IPS-20b (cell line): ENCODE data around the gene GPATCH2.

ENCODE experiments used
- H3K27ac ChIP-seq: one replicate; pipeline ENCODE4 v1.5.1; 2013; ENCODE audit warnings: low read length
- H3K27me3 ChIP-seq: 2 replicates; pipeline ENCODE4 v1.6.1; 2013; ENCODE audit warnings: mild to moderate bottlenecking, low read length, inconsistent platforms; ENCODE audit not compliant: insufficient read depth
- H3K36me3 ChIP-seq: 2 replicates; pipeline ENCODE4 v1.6.1; 2013; ENCODE audit warnings: low read depth, mild to moderate bottlenecking, inconsistent platforms, low read length, moderate library complexity; ENCODE audit not compliant: insufficient read depth
- H3K4me1 ChIP-seq: 2 replicates; pipeline ENCODE4 v1.6.1; 2013; ENCODE audit warnings: mild to moderate bottlenecking, control low read depth, inconsistent platforms, low read length, moderate library complexity; ENCODE audit not compliant: insufficient read depth
- H3K4me3 ChIP-seq: 2 replicates; pipeline ENCODE4 v1.5.1; 2013; ENCODE audit warnings: mild to moderate bottlenecking, low read length, inconsistent platforms
- H3K9ac ChIP-seq: 2 replicates; pipeline ENCODE4 v1.6.1; 2013; ENCODE audit warnings: low read depth, mild to moderate bottlenecking, inconsistent platforms, low read length, moderate library complexity
- H3K9me3 ChIP-seq: 2 replicates; pipeline ENCODE4 v1.6.1; 2013; ENCODE audit warnings: mild to moderate bottlenecking, low read depth, low read length, inconsistent platforms; ENCODE audit not compliant: insufficient read depth

GPATCH2 gene

GRCh38 chr1:217432339-217432738 lies 198.6 kb downstream of the GPATCH2 start:
- Histone ChIP-seq H3K36me3 (no peaks in the 10 kb centered on the region), H3K9ac (no peak overlapping the region), H3K9me3 (no peaks in the 10 kb centered on the region), H3K4me1 (peaks cover 9% of the 10 kb centered on the region; the same call in 1 of the 2 replicates), H3K4me3 (no peak overlapping the region), H3K27me3 (no peaks in the 10 kb centered on the region), H3K27ac (no peak overlapping the region)

GRCh38 chr1:217431395-217431794 lies 199.5 kb downstream of the GPATCH2 start:
- H3K9me3 ChIP-seq: no peaks in the 10 kb centered on the region
- H3K9ac ChIP-seq: no peak overlapping the region
- peaks cover 9% of the 10 kb centered on the region; the same call in 1 of the 2 replicates for H3K4me1 ChIP-seq
- H3K36me3 ChIP-seq: no peaks in the 10 kb centered on the region
- no peak overlapping the region for H3K27ac ChIP-seq
- H3K27me3 ChIP-seq: no peaks in the 10 kb centered on the region
- 0 out of 2 replicates have a peak overlapping the region, but pooled peaks have one; percentile 15 for H3K4me3 ChIP-seq

GRCh38 chr1:217425422-217425821 lies 205.5 kb downstream of the GPATCH2 start:
- Histone ChIP-seq H3K4me3 (no peak overlapping the region), H3K4me1 (no peaks in the 10 kb centered on the region), H3K27ac (no peak overlapping the region), H3K9me3 (no peaks in the 10 kb centered on the region), H3K36me3 (no peaks in the 10 kb centered on the region), H3K9ac (no peak overlapping the region), H3K27me3 (no peaks in the 10 kb centered on the region)

- Histone ChIP-seq H3K9me3 (no peaks in the 10 kb centered on the region), H3K27ac (no peak overlapping the region), H3K27me3 (no peaks in the 10 kb centered on the region), H3K36me3 (no peaks in the 10 kb centered on the region), H3K4me1 (no peaks in the 10 kb centered on the region), H3K9ac (no peak overlapping the region), H3K4me3 (no peak overlapping the region)
Measured at GRCh38 chr1:217419194-217419551, 211.7 kb downstream of the GPATCH2 start.

- Histone ChIP-seq H3K36me3 (no peaks in the 10 kb centered on the region), H3K4me1 (no peaks in the 10 kb centered on the region), H3K27me3 (no peaks in the 10 kb centered on the region), H3K9me3 (no peaks in the 10 kb centered on the region), H3K4me3 (no peak overlapping the region), H3K9ac (no peak overlapping the region), H3K27ac (no peak overlapping the region)
Measured at GRCh38 chr1:217418269-217419193, 212.4 kb downstream of the GPATCH2 start.

GRCh38 chr1:217417363-217417762 lies 213.5 kb downstream of the GPATCH2 start:
- no peaks in the 10 kb centered on the region for H3K27me3 ChIP-seq
- no peaks in the 10 kb centered on the region for H3K36me3 ChIP-seq
- H3K4me1 ChIP-seq: no peaks in the 10 kb centered on the region
- H3K4me3 ChIP-seq: no peak overlapping the region
- H3K27ac ChIP-seq: no peak overlapping the region
- H3K9ac ChIP-seq: no peak overlapping the region
- H3K9me3 ChIP-seq: no peaks in the 10 kb centered on the region

GRCh38 chr1:217407534-217408001 lies 223.3 kb downstream of the GPATCH2 start:
- no peak overlapping the region for H3K27ac ChIP-seq
- no peaks in the 10 kb centered on the region for H3K36me3 ChIP-seq
- H3K9me3 ChIP-seq: no peaks in the 10 kb centered on the region
- H3K9ac ChIP-seq: no peak overlapping the region
- no peak overlapping the region for H3K4me3 ChIP-seq
- H3K4me1 ChIP-seq: no peaks in the 10 kb centered on the region
- no peaks in the 10 kb centered on the region for H3K27me3 ChIP-seq

GRCh38 chr1:217403026-217403720 lies 227.7 kb downstream of the GPATCH2 start:
- Histone ChIP-seq H3K4me3 (no peak overlapping the region), H3K36me3 (no peaks in the 10 kb centered on the region), H3K9me3 (no peaks in the 10 kb centered on the region), H3K27ac (no peak overlapping the region), H3K9ac (no peak overlapping the region), H3K4me1 (no peaks in the 10 kb centered on the region), H3K27me3 (no peaks in the 10 kb centered on the region)

- H3K27ac ChIP-seq: no peak overlapping the region
- H3K4me3 ChIP-seq: no peak overlapping the region
- no peaks in the 10 kb centered on the region for H3K27me3 ChIP-seq
Measured at GRCh38 chr1:217402301-217402700, 228.6 kb downstream of the GPATCH2 start.

GRCh38 chr1:217393896-217394295 lies 237.0 kb downstream of the GPATCH2 start:
- Histone ChIP-seq H3K4me3 (no peak overlapping the region), H3K27ac (no peak overlapping the region), H3K27me3 (no peaks in the 10 kb centered on the region), H3K9me3 (no peaks in the 10 kb centered on the region), H3K9ac (no peak overlapping the region), H3K4me1 (no peaks in the 10 kb centered on the region), H3K36me3 (no peaks in the 10 kb centered on the region)

More at GRCh38 chr1:217402301-217402700, 228.6 kb downstream of the GPATCH2 start:
- Histone ChIP-seq H3K9me3 (no peaks in the 10 kb centered on the region), H3K36me3 (no peaks in the 10 kb centered on the region), H3K9ac (no peak overlapping the region), H3K4me1 (no peaks in the 10 kb centered on the region)

- H3K27ac ChIP-seq: no peak overlapping the region
- H3K27me3 ChIP-seq: no peaks in the 10 kb centered on the region
- no peaks in the 10 kb centered on the region for H3K9me3 ChIP-seq
- no peaks in the 10 kb centered on the region for H3K4me1 ChIP-seq
- H3K36me3 ChIP-seq: no peaks in the 10 kb centered on the region
- H3K9ac ChIP-seq: no peak overlapping the region
- no peak overlapping the region for H3K4me3 ChIP-seq
Measured at GRCh38 chr1:217392441-217392840, 238.4 kb downstream of the GPATCH2 start.

- Histone ChIP-seq H3K27me3 (no peaks in the 10 kb centered on the region; the same call in 1 of the 2 replicates), H3K9me3 (no peaks in the 10 kb centered on the region), H3K4me1 (no peaks in the 10 kb centered on the region), H3K9ac (no peak overlapping the region), H3K27ac (no peak overlapping the region), H3K36me3 (no peaks in the 10 kb centered on the region), H3K4me3 (no peak overlapping the region)
Measured at GRCh38 chr1:217389895-217390294, 241.0 kb downstream of the GPATCH2 start.
